Measurements from ENCODE around the gene MINDY4. TPM values are rescaled to one million over a fixed set of nuclear protein-coding genes. Genes with fewer than 3 reads are reported as not detected.

MINDY4 gene
- total and polyA plus RNA-seq, 2 of the 13 experiments (the other 11 are each of a cell fraction or from before 2014, with no cell fraction given) = not detected

GRCh38 chr7:30863706-30864035 lies 92.5 kb downstream of the MINDY4 start:
- FAIRE-seq = no peak
- CTCF ChIA-PET (ENCODE audit: low intra/inter-chr PET ratio, low total read pairs) = no interaction called here
- WGBS (ENCODE audit: low lambda C conversion rate) = 22% methylated on average over 4 of the region's 4 CpGs
- H3K9me3 ChIP-seq (ENCODE audit: low read length) = no peaks in the 10 kb centered on the region
- no TSS peak for BruUV-seq (replicated peaks)
- DNase-seq (ENCODE audit: low spot score) = no peak
- no peak overlapping the region for H2AFZ ChIP-seq (ENCODE audit: low read length)
- H3K36me3 ChIP-seq (replicated peaks in 1 of 2; ENCODE audit: control insufficient read depth in 1 of 2, insufficient read depth in 2 of 2, low read length in 2 of 2) = no peaks in the 10 kb centered on the region
- no peak overlapping the region for H3K4me2 ChIP-seq (ENCODE audit: low read depth, low read length)
- no peak overlapping the region for H3K9ac ChIP-seq (ENCODE audit: insufficient read depth, low read depth, low read length)
- peaks cover 11% of the 10 kb centered on the region; the same call in 1 of the 2 replicates for H3K4me1 ChIP-seq (ENCODE audit: insufficient read depth, low read length)
- intact Hi-C loops (cut with micrococcal nuclease; ENCODE audit: unreplicated experiment) = no loop called here
- in situ Hi-C loops (cut with HindIII; ENCODE audit: extremely low pct_ligation_motif_present, low pct_unique_long_range_greater_than_20kb) = no loop called here
- H3K4me3 ChIP-seq (replicated peaks in 1 of 3; ENCODE audit: insufficient read depth in 1 of 3, low read depth in 2 of 3, low read length in 3 of 3) = no peak overlapping the region
- H3K27ac ChIP-seq (ENCODE audit: extremely low read length, insufficient read depth, low read length) = no peak overlapping the region
- no peaks in the 10 kb centered on the region for H3K79me2 ChIP-seq (ENCODE audit: insufficient read depth, low read length)
- TF ChIP-seq, protein P1, sequence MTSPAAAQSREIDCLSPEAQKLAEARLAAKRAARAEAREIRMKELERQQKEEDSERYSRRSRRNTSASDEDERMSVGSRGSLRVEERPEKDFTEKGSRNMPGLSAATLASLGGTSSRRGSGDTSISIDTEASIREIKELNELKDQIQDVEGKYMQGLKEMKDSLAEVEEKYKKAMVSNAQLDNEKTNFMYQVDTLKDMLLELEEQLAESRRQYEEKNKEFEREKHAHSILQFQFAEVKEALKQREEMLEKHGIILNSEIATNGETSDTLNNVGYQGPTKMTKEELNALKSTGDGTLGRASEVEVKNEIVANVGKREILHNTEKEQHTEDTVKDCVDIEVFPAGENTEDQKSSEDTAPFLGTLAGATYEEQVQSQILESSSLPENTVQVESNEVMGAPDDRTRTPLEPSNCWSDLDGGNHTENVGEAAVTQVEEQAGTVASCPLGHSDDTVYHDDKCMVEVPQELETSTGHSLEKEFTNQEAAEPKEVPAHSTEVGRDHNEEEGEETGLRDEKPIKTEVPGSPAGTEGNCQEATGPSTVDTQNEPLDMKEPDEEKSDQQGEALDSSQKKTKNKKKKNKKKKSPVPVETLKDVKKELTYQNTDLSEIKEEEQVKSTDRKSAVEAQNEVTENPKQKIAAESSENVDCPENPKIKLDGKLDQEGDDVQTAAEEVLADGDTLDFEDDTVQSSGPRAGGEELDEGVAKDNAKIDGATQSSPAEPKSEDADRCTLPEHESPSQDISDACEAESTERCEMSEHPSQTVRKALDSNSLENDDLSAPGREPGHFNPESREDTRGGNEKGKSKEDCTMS (CRISPR knock-in tag; conservative IDR thresholded peaks at IDR 0.05) = no peak
- TF ChIP-seq RXRA (CRISPR knock-in tag; IDR thresholded peaks at IDR 0.05) = no peak
- TF ChIP-seq ZBTB21 (CRISPR knock-in tag; IDR thresholded peaks at IDR 0.05) = no peak
- TF ChIP-seq ZNF335 (CRISPR knock-in tag; IDR thresholded peaks at IDR 0.05) = no peak
- no peak for TF ChIP-seq NBN (conservative IDR thresholded peaks at IDR 0.05)
- no peak for TF ChIP-seq HMGA1 (CRISPR knock-in tag; conservative IDR thresholded peaks at IDR 0.05)
- no peak for ATAC-seq
- POLR2A ChIA-PET = no interaction called here
- H4K20me1 ChIP-seq (ENCODE audit: insufficient read depth, low read length) = no peaks in the 10 kb centered on the region
- no peaks in the 10 kb centered on the region; a peak in 2 of 5 replicates for H3K27me3 ChIP-seq (ENCODE audit: control insufficient read depth in 1 of 2, insufficient read depth in 2 of 2, low read length in 2 of 2)

GRCh38 chr7:30864101-30864500 lies 92.9 kb downstream of the MINDY4 start:
- intact Hi-C loops (cut with micrococcal nuclease; ENCODE audit: unreplicated experiment) = no loop called here
- Histone ChIP-seq H3K79me2 (ENCODE audit: insufficient read depth, low read length) (no peaks in the 10 kb centered on the region), H3K4me1 (ENCODE audit: insufficient read depth, low read length) (peaks cover 11% of the 10 kb centered on the region; the same call in 1 of the 2 replicates), H3K4me3 (replicated peaks in 1 of 3; ENCODE audit: insufficient read depth in 1 of 3, low read depth in 2 of 3, low read length in 3 of 3) (no peak overlapping the region), H3K9me3 (ENCODE audit: low read length) (no peaks in the 10 kb centered on the region), H3K27ac (ENCODE audit: extremely low read length, insufficient read depth, low read length) (no peak overlapping the region), H4K20me1 (ENCODE audit: insufficient read depth, low read length) (no peaks in the 10 kb centered on the region), H3K9ac (ENCODE audit: insufficient read depth, low read depth, low read length) (no peak overlapping the region), H3K4me2 (ENCODE audit: low read depth, low read length) (no peak overlapping the region), H3K36me3 (replicated peaks in 1 of 2; ENCODE audit: control insufficient read depth in 1 of 2, insufficient read depth in 2 of 2, low read length in 2 of 2) (no peaks in the 10 kb centered on the region), H3K27me3 (ENCODE audit: control insufficient read depth in 1 of 2, insufficient read depth in 2 of 2, low read length in 2 of 2) (no peaks in the 10 kb centered on the region; a peak in 2 of 5 replicates), H2AFZ (ENCODE audit: low read length) (no peak overlapping the region)
- TF ChIP-seq U2AF1 (optimal IDR thresholded peaks at IDR 0.05; ENCODE audit: low read depth, low read length) (no peak), HOXA3 (CRISPR knock-in tag; IDR thresholded peaks at IDR 0.05) (no peak)
- WGBS (ENCODE audit: low lambda C conversion rate) = 4% methylated on average over 3 of the region's 3 CpGs
- in situ Hi-C loops (cut with HindIII; ENCODE audit: extremely low pct_ligation_motif_present, low pct_unique_long_range_greater_than_20kb) = no loop called here
- FAIRE-seq (no peak), DNase-seq (ENCODE audit: low spot score) (no peak), ATAC-seq (no peak)
- POLR2A ChIA-PET = no interaction called here
- no TSS peak for BruUV-seq (replicated peaks)
- CTCF ChIA-PET (ENCODE audit: low intra/inter-chr PET ratio, low total read pairs) = no interaction called here

All from HepG2 (cell line).